Trophoblast cell (in vitro differentiated cells and primary cell): ENCODE results near the gene FAAP100.

Source experiments
- DNase-seq, 2 donors: peaks; one replicate each; pipeline ENCODE4 v3.0.0-alpha.2; 2016
- H2AFZ ChIP-seq: 2 replicates; pipeline ENCODE4 v1.6.1; 2013; ENCODE audit warnings: low read length, moderate library complexity, mild to moderate bottlenecking; ENCODE audit not compliant: insufficient read depth, poor library complexity
- H2AK5ac ChIP-seq: 2 replicates; pipeline ENCODE4 v1.6.1; 2013; ENCODE audit warnings: mild to moderate bottlenecking, low read length
- H2BK120ac ChIP-seq: 2 replicates; pipeline ENCODE4 v1.6.1; 2013; ENCODE audit warnings: low read length, mild to moderate bottlenecking, moderate library complexity; ENCODE audit not compliant: insufficient read depth, poor library complexity
- H2BK12ac ChIP-seq: 2 replicates; pipeline ENCODE4 v1.6.1; 2013; ENCODE audit warnings: mild to moderate bottlenecking, low read length, moderate library complexity
- H2BK5ac ChIP-seq: 2 replicates; pipeline ENCODE4 v1.6.1; 2013; ENCODE audit warnings: low read length, low read depth, moderate library complexity, mild to moderate bottlenecking; ENCODE audit not compliant: poor library complexity
- H3K14ac ChIP-seq: 2 replicates; pipeline ENCODE4 v1.6.1; 2013; ENCODE audit warnings: mild to moderate bottlenecking, low read length
- H3K18ac ChIP-seq: 2 replicates; pipeline ENCODE4 v1.6.1; 2013; ENCODE audit warnings: mild to moderate bottlenecking, low read length
- H3K23ac ChIP-seq: 2 replicates; pipeline ENCODE4 v1.6.1; 2013; ENCODE audit warnings: low read length
- H3K27ac ChIP-seq: 2 replicates; pipeline ENCODE4 v1.5.1; 2013; ENCODE audit warnings: low read depth, mild to moderate bottlenecking, inconsistent platforms, low read length, moderate library complexity
- H3K27me3 ChIP-seq: 2 replicates; pipeline ENCODE4 v1.6.1; 2013; ENCODE audit warnings: inconsistent platforms, mild to moderate bottlenecking, low read length, moderate library complexity; ENCODE audit not compliant: insufficient read depth
- H3K36me3 ChIP-seq, 2 experiments: 1 replicate in 1 of 2; 2 replicates in 1 of 2; pipeline ENCODE4 v1.6.1; 2013; ENCODE audit warnings: low read length in 2 of 2, mild to moderate bottlenecking in 2 of 2, moderate library complexity in 1 of 2; ENCODE audit not compliant: insufficient read depth in 2 of 2, control insufficient read depth in 1 of 2
- H3K4ac ChIP-seq: 2 replicates; pipeline ENCODE4 v1.6.1; 2013; ENCODE audit warnings: low read depth, mild to moderate bottlenecking, low read length, moderate library complexity
- H3K4me1 ChIP-seq, 2 experiments: 1 replicate in 1 of 2; 2 replicates in 1 of 2; pipeline ENCODE4 v1.6.1; 2013; ENCODE audit warnings: low read length in 2 of 2, mild to moderate bottlenecking in 2 of 2, moderate library complexity in 1 of 2; ENCODE audit not compliant: insufficient read depth in 2 of 2, control insufficient read depth in 1 of 2
- H3K4me2 ChIP-seq: 2 replicates; pipeline ENCODE4 v1.6.1; 2013; ENCODE audit warnings: inconsistent platforms, mild to moderate bottlenecking, low read length, moderate library complexity
- H3K4me3 ChIP-seq: 2 replicates; pipeline ENCODE4 v1.5.1; 2013; ENCODE audit warnings: mild to moderate bottlenecking, low read depth, low read length, inconsistent platforms
- H3K79me1 ChIP-seq: one replicate; pipeline ENCODE4 v1.6.1; 2013; ENCODE audit warnings: low read length
- H3K79me2 ChIP-seq: 2 replicates; pipeline ENCODE4 v1.6.1; 2013; ENCODE audit warnings: low read length, mild to moderate bottlenecking; ENCODE audit not compliant: control insufficient read depth, insufficient read depth, poor library complexity
- H3K9ac ChIP-seq: 2 replicates; pipeline ENCODE4 v1.6.1; 2013; ENCODE audit warnings: mild to moderate bottlenecking, low read length
- H3K9me3 ChIP-seq: 2 replicates; pipeline ENCODE4 v1.6.1; 2013; ENCODE audit warnings: low read depth, mild to moderate bottlenecking, control low read depth, inconsistent platforms, low read length; ENCODE audit not compliant: insufficient read depth
- H4K12ac ChIP-seq: 2 replicates; pipeline ENCODE4 v1.6.1; 2013; ENCODE audit warnings: low read depth, mild to moderate bottlenecking, low read length, moderate library complexity
- H4K8ac ChIP-seq: 2 replicates; pipeline ENCODE4 v1.6.1; 2013; ENCODE audit warnings: low read depth, mild to moderate bottlenecking, low read length, moderate library complexity
- H4K91ac ChIP-seq: one replicate; pipeline ENCODE4 v1.6.1; 2013; ENCODE audit warnings: low read depth, mild to moderate bottlenecking, low read length, moderate library complexity
- WGBS: extraction: QIAGEN DNeasy Blood & Tissue Kit; methylation state at CpG from one replicate; pipeline ENCODE4 v1.1.7; 2013; ENCODE audit warnings: missing lambda C conversion rate; ENCODE audit not compliant: insufficient read length, insufficient coverage; ENCODE audit errors: extremely low coverage; 5-methylcytosine and 5-hydroxymethylcytosine counted together

The FAAP100 gene

DNA sequence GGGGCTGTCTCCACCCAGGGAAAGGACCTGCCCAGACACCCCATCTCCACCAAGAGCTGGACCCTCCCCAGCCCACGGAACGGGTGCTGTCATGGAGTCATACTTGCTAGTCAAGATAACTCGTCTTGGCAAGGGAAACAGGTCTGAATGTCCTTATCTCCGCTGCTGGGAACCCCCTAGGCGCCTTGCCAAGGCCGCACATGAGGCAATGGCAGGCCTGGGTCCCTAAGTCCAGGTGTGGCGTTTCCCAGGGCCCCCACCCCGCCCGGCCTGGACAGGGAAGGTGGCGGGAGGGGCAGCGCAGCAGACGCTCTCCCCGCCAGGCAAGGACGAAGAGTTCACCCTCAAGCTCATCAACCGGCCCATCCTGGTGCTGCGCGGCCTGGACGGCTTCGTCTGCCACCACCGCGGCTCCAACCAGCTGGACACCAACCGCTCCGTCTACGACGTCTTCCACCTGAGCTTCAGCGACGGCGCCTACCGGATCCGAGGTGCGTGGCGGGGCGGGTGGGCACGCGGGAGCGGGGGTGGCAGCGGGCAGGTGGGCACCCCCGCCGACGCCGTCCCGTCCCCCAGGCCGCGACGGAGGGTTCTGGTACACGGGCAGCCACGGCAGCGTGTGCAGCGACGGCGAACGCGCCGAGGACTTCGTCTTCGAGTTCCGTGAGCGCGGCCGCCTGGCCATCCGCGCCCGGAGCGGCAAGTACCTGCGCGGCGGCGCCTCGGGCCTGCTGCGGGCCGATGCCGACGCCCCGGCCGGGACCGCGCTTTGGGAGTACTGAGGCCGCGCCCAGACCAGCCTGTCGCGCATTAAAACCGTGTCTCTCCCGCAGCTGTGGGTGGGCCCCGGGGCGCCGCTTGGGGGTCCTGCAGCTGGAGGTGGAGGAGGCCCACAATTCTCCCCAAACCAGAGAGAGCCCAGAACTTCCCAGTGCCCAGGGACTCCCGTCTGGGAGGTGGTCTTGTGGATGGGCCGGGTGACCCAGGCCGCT is 15.6 kb downstream of the FAAP100 start:
- no peak overlapping the region for H4K8ac ChIP-seq
- no peak overlapping the region for H3K4ac ChIP-seq
- H3K36me3 ChIP-seq, result peaks cover 18 to 21% of the 10 kb centered on the region in 2 experiments
- H2AFZ ChIP-seq, result no peak overlapping the region
- no peak overlapping the region for H3K14ac ChIP-seq
- H4K91ac ChIP-seq, result no peak overlapping the region
- no peak overlapping the region for H3K27ac ChIP-seq
- no peak overlapping the region for H3K18ac ChIP-seq
- H2BK5ac ChIP-seq, result no peak overlapping the region
- H3K79me2 ChIP-seq, result no peaks in the 10 kb centered on the region
- H3K23ac ChIP-seq, result no peak overlapping the region
- H3K9ac ChIP-seq, result no peak overlapping the region
- no peak overlapping the region for H2AK5ac ChIP-seq
- H2BK12ac ChIP-seq, result no peak overlapping the region
- H3K9me3 ChIP-seq, result peaks cover 8% of the 10 kb centered on the region
- DNase-seq, result peak in 1 of 2 donors; percentile 41
- H4K12ac ChIP-seq, result no peak overlapping the region
- H3K4me1 ChIP-seq, result peaks cover 0 to 1% of the 10 kb centered on the region in 2 experiments
- H3K4me3 ChIP-seq, result no peak overlapping the region
- WGBS, result no CpG with 5 or more reads among the region's 89 CpGs
- H3K4me2 ChIP-seq, result no peak overlapping the region
- no peaks in the 10 kb centered on the region for H3K79me1 ChIP-seq
- H2BK120ac ChIP-seq, result no peak overlapping the region
- H3K27me3 ChIP-seq, result peaks cover 10% of the 10 kb centered on the region

DNA sequence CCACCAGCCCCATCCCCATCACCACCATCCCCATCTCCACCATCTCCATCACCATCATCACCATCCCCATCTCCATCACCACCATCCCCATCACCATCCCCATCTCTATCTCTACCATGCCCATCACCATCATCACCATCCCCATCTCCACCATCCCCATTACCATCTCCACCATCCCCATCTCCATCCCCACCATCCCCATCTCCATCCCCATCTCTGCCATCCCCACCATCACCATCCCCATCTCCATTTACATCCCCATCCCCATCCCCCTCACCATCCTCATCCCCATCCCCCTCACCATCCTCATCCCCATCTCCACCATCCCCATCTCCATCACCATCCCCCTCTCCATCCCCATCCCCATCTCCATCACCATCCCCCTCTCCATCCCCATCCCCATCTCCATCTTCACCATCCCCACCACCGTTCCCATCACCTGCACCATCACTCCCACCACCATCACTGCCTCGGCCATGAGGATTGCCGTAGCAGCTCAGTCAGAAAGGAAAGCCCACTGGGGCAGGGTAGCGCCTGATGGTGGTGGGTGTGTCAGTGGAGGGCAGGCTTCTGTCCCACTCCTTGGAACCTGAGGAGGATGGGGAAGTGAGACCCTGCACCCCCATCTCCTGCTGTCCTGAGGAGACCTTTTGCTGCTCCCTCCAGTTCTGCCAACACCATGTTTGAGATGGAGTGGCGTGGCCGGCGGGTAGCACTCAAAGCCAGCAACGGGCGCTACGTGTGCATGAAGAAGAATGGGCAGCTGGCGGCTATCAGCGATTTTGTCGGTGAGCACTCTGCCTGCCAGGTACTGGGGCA is 16.5 kb downstream of the FAAP100 start:
- Histone ChIP-seq H3K4ac (no peak overlapping the region), H3K14ac (no peak overlapping the region), H2BK12ac (no peak overlapping the region), H3K36me3 (peaks cover 10 to 12% of the 10 kb centered on the region in 2 experiments), H3K79me2 (no peaks in the 10 kb centered on the region), H3K79me1 (no peaks in the 10 kb centered on the region), H4K91ac (no peak overlapping the region), H3K18ac (no peak overlapping the region), H3K9ac (no peak overlapping the region), H3K23ac (no peak overlapping the region), H2BK5ac (no peak overlapping the region), H3K4me2 (no peak overlapping the region), H3K4me3 (no peak overlapping the region), H3K4me1 (peaks cover 0 to 1% of the 10 kb centered on the region in 2 experiments), H2AFZ (no peak overlapping the region), H4K12ac (no peak overlapping the region), H3K9me3 (peaks cover 15% of the 10 kb centered on the region), H4K8ac (no peak overlapping the region), H3K27ac (no peak overlapping the region), H2AK5ac (no peak overlapping the region), H2BK120ac (no peak overlapping the region), H3K27me3 (peaks cover 10% of the 10 kb centered on the region)
- no CpG with 5 or more reads among the region's 13 CpGs for WGBS
- no peak for DNase-seq

DNA sequence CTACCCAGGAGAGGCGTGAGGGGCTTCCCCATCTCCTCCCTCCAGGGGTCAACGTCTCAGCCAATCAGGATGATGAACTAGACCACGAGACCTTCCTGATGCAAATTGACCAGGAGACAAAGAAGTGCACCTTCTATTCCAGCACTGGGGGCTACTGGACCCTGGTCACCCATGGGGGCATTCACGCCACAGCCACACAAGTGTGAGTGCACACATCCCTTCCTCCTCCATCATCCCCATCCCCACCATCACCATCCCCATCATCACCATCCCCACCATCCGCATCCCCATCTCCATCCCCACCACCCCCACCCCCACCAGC is 17.2 kb downstream of the FAAP100 start:
- 100% methylated on average over 1 of the region's 5 CpGs for WGBS
- H3K79me2 ChIP-seq, result no peaks in the 10 kb centered on the region
- no peak overlapping the region for H2BK12ac ChIP-seq
- DNase-seq, result no peak
- H3K27me3 ChIP-seq, result peaks cover 10% of the 10 kb centered on the region
- no peak overlapping the region for H4K91ac ChIP-seq
- no peak overlapping the region for H3K4me3 ChIP-seq
- peaks cover 17% of the 10 kb centered on the region for H3K9me3 ChIP-seq
- no peak overlapping the region for H2BK120ac ChIP-seq
- H4K12ac ChIP-seq, result no peak overlapping the region
- no peak overlapping the region for H3K9ac ChIP-seq
- H3K4me1 ChIP-seq, result peaks cover 0 to 1% of the 10 kb centered on the region in 2 experiments
- peaks cover 3 to 5% of the 10 kb centered on the region in 2 experiments for H3K36me3 ChIP-seq
- H3K4me2 ChIP-seq, result no peak overlapping the region
- H3K23ac ChIP-seq, result no peak overlapping the region
- H2AFZ ChIP-seq, result no peak overlapping the region
- H3K27ac ChIP-seq, result no peak overlapping the region
- H3K18ac ChIP-seq, result no peak overlapping the region
- no peaks in the 10 kb centered on the region for H3K79me1 ChIP-seq
- no peak overlapping the region for H3K14ac ChIP-seq
- H4K8ac ChIP-seq, result no peak overlapping the region
- no peak overlapping the region for H2AK5ac ChIP-seq
- no peak overlapping the region for H2BK5ac ChIP-seq
- no peak overlapping the region for H3K4ac ChIP-seq

DNA sequence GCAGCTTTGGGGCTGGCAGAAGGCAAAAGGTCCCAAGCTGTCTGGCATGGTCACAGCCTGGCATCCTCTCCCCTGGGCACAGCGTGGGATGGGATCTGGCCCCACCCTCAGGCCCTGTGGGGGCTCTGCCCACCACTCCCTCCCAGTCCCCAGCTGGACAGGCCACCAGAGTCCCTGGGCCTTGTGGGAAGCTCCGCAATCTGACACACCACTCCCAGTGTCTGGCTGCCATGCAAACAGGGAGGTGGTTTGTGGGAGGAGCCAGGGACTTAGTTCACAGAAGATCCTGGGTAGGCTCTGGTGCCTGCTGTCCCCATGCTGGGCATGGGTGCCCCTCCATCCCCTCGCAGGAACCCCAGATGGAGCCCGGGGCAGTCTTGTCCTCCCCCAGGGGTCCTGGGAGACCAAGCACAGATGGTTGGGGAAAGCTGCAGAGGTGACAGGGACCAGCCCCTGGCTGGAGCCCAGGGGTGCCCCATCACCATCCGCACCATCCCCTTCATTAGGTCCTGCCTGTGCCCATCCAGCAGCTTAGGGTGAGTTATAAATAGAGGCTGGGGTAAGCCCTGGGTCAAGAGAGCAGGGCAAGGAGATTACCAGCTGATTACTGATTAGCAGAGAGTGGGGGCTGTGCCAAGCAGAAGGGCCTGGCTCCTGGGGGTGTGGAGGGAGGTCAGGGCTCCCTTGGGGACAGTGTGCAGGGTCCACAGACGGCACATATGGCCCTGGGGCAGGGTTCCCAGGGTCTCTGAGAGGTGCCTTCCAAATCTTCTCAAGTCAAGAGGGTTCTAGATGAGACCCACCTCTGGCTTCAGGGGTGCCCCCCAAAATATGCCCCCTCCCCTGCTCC is 17.8 kb downstream of the FAAP100 start:
- H2BK120ac ChIP-seq, result no peak overlapping the region
- no peak overlapping the region for H3K27ac ChIP-seq
- no peak overlapping the region for H2BK12ac ChIP-seq
- H4K91ac ChIP-seq, result no peak overlapping the region
- H3K18ac ChIP-seq, result no peak overlapping the region
- peaks cover 0 to 1% of the 10 kb centered on the region in 2 experiments for H3K4me1 ChIP-seq
- no peaks in the 10 kb centered on the region for H3K79me2 ChIP-seq
- no peak overlapping the region for H3K4me2 ChIP-seq
- peaks cover 17% of the 10 kb centered on the region for H3K9me3 ChIP-seq
- H2AFZ ChIP-seq, result no peak overlapping the region
- H2BK5ac ChIP-seq, result no peak overlapping the region
- peaks cover 3 to 5% of the 10 kb centered on the region in 2 experiments for H3K36me3 ChIP-seq
- DNase-seq, result no peak
- no peaks in the 10 kb centered on the region for H3K79me1 ChIP-seq
- H3K4ac ChIP-seq, result no peak overlapping the region
- no peak overlapping the region for H4K12ac ChIP-seq
- H3K4me3 ChIP-seq, result no peak overlapping the region
- H3K9ac ChIP-seq, result no peak overlapping the region
- no peak overlapping the region for H3K14ac ChIP-seq
- no peak overlapping the region for H3K23ac ChIP-seq
- no peak overlapping the region for H4K8ac ChIP-seq
- WGBS, result no CpG with 5 or more reads among the region's 6 CpGs
- H3K27me3 ChIP-seq, result peaks cover 10% of the 10 kb centered on the region
- H2AK5ac ChIP-seq, result no peak overlapping the region
